Measurements from ENCODE around the gene MPP1. TPM values are rescaled to one million over a fixed set of nuclear protein-coding genes. Genes with fewer than 3 reads are reported as not detected.

The MPP1 gene
- total RNA-seq, 2 donors from 2014 or later = 29.5 to 37.1 TPM

DNA sequence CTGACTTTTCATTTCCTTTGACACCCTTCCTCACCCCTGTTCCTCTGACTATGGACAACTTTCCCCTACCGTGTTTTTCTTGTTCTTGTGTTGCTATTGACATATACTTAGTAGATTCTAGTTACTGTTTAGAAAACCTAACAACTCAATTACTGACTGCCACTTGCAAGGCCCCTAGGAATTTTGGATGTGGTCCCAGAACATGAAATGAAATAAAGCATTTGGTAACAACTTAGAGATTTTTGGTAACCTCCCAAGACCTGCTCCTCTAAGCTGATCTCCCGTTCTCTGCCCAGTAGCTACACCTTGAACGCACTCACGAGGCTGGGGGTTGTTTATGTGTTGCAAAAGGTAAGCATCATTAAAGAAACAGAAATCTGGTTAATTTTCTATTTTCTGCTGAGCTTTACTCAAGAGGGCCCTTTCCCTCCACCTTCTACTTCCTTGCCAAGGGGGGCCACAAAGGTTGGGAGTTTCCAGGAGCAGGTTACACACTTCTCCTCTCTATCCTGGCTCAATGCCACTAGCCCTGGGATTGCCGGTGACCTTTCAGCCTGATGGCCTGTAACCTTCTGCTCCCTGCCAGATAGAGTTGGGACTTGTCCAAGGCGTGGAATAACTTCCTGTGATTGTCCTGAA lies 74.9 kb downstream of the MPP1 start:
- peaks cover 30% of the 10 kb centered on the region for H3K27me3 Mint-ChIP-seq (ENCODE audit: low read depth)
- ATAC-seq (replicated peaks in 1 of 2) (no peak), DNase-seq (no peak)
- H3K27ac Mint-ChIP-seq = peak overlapping the region; percentile 29
- peak overlapping the region in 1 of 2 donors; percentile 77 for H3K4me3 Mint-ChIP-seq
- peaks cover 84% of the 10 kb centered on the region for H3K4me1 Mint-ChIP-seq (ENCODE audit: low read depth)
- H3K9me3 Mint-ChIP-seq = no peaks in the 10 kb centered on the region
- peaks cover 0 to 2% of the 10 kb centered on the region in 2 donors for H3K36me3 Mint-ChIP-seq (ENCODE audit: insufficient read depth in 2 of 2)

DNA sequence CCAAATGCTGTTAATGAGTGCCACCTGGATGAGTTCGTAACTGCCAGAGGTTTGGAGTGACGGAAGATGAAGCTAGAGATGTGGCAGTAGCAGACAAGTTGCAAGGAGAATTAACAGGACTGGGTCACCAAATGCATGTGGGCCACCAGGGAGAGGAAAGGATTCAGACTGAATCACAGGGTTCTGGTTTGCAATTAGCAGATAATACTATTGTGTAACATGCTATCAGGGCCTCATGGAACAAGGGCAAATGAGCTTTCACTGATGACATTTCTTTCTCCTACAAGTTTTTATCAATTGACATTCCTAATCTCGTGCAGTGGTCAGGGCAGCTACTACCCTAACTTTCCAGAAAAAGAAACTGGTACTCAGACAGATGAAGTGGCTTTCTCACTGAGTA lies 75.8 kb downstream of the MPP1 start:
- H3K36me3 Mint-ChIP-seq (ENCODE audit: insufficient read depth in 2 of 2) = peaks cover 0 to 2% of the 10 kb centered on the region in 2 donors
- H3K4me1 Mint-ChIP-seq (ENCODE audit: low read depth) = peaks cover 84% of the 10 kb centered on the region
- H3K27me3 Mint-ChIP-seq (ENCODE audit: low read depth) = peaks cover 21% of the 10 kb centered on the region
- no peak overlapping the region for H3K27ac Mint-ChIP-seq
- ATAC-seq (replicated peaks in 1 of 2) = no peak
- no peaks in the 10 kb centered on the region for H3K9me3 Mint-ChIP-seq
- DNase-seq = no peak
- H3K4me3 Mint-ChIP-seq = no peak overlapping the region

Other genes starting within 250 kb of the MPP1 start
- not detected for gene CTAG1A, start 220.4 kb downstream of the MPP1 start, total RNA-seq
- gene CTAG1B, start 186.2 kb downstream of the MPP1 start, total RNA-seq = not detected
- gene CTAG2, start 151.9 kb downstream of the MPP1 start, total RNA-seq = not detected
- gene GAB3, start 54.4 kb downstream of the MPP1 start, total RNA-seq = 1 to 10 TPM; 6.2 to 8.4 TPM
- gene DKC1, start 42.6 kb downstream of the MPP1 start, total RNA-seq = 100 to 1,000 TPM in 1 of 2 donors, 10 to 100 TPM in 1; 92.7 to 111 TPM
- gene SMIM9, start 29.2 kb upstream of the MPP1 start, total RNA-seq = not detected
- 10 to 100 TPM; 50.6 to 63.7 TPM for gene F8A1, start 80.9 kb upstream of the MPP1 start, total RNA-seq
- gene F8, start 217.2 kb upstream of the MPP1 start, total RNA-seq = 10 to 100 TPM; 15.0 to 19.5 TPM
- gene FUNDC2, start 221.4 kb upstream of the MPP1 start, total RNA-seq = 10 to 100 TPM; 34.6 to 42.8 TPM